Activated T-cell treated with anti-CD3 and anti-CD28 coated beads for 24 hours (primary cell): Measurements from ENCODE around the gene MRTFB.
"Not testable (repeated sequence)": the region's sequence is repeated elsewhere in the genome, so short reads cannot be mapped to it uniquely, and the experiment has no call there.

Source experiments
- DNase-seq: peaks from one replicate; pipeline ENCODE4 v3.0.0-alpha.2; 2020; ENCODE audit warnings: low read depth

Gene MRTFB

DNA sequence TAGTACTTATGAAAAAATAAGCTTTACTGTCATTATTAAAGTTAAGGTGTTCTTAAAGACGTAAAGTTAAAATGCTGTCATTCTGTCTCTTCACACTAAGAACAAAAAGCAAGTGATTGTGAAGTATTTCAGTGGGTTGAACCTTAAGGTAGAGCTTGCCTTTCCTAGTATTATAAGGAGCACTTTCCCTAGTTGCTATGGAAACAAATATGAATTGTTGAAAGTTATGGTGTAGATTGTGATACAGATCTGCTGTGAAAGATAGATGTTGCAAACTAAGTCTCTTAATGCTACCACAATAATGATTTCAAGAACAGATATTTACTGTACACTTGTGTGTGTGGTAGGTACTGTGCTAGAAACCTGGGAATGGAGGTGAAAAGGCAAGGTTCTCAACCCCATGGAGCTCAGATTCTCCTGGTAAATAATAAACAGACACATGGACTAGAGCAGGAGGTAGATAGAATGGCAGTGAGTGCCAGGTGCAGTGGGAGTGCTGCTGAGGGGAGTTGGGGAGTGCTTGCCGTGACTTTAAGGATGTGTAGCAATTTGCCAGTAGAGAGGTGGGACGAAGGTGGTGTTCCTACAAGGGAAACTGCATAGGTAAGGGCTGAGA, 34.7 kb downstream of the MRTFB start:
- DNase-seq, result no peak

DNA sequence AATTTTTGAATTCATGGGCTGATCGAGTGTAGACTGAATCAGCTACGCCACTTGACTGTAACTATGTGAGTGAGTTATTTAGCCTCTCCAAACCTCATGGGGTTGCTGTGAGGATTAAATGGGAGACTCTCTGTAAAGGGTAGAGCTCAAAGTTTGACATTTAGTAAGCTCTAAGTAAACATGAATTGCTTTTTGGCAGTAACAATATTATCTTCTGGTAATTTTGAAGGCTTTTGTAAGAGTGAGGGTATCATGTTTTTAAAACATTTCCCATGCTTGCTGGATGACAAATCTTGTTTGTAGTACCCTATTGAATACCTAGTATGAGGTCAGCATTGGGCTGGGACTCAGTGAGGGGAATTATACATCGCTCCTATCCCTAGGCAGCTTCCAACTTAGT, 35.3 kb downstream of the MRTFB start:
- DNase-seq, result no peak

- DNase-seq, result no peak
Measured at GRCh38 chr16:14106961-14107360, 35.8 kb downstream of the MRTFB start.

GRCh38 chr16:14109077-14109775, 38.1 kb downstream of the MRTFB start:
- DNase-seq, result no peak

GRCh38 chr16:14109782-14110727, 38.9 kb downstream of the MRTFB start:
- no peak for DNase-seq

DNA sequence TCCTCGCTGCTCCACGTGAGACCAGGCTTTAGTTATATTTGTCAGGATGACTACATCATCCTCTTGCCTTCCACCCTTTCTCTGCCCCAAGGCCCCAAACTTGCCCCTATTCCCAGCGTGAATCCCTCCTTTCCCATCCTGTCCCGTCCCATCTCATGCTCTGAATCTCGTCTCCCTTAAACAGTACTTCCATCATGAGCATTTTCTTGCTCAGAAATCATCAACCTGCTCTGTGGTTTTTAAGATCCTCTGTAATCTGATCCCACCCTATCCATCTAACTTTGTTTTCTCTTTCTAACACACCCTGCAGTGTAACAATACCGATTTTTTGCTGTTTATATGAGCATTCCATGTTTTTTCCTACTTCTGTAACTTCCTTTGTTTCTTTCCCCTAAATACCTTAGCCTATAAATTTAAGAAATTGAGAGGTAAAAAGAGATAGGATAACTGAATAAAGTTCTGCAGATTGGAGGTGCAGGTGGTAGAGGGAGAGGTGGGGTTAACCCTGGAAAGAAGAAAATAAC, 39.7 kb downstream of the MRTFB start:
- no peak for DNase-seq

GRCh38 chr16:14111713-14112538, 40.8 kb downstream of the MRTFB start:
- no peak for DNase-seq

DNA sequence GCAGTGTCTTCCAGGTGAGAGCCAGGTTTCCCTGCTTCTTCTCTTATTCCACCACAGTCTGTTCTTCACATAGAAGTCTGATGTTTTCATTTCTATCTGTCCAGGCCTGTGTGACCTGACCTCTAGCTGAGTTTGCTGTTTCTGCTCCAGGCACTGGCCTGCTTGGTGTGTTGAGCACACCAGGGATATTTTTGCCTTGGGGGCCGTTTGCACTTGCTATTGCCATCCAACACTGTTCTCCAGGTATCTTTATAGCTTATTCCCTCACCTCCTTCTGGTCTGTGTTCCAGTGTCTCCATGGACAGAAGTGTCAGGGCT, 41.4 kb downstream of the MRTFB start:
- no peak for DNase-seq

GRCh38 chr16:14113344-14113743, 42.2 kb downstream of the MRTFB start:
- DNase-seq, result no peak

DNA sequence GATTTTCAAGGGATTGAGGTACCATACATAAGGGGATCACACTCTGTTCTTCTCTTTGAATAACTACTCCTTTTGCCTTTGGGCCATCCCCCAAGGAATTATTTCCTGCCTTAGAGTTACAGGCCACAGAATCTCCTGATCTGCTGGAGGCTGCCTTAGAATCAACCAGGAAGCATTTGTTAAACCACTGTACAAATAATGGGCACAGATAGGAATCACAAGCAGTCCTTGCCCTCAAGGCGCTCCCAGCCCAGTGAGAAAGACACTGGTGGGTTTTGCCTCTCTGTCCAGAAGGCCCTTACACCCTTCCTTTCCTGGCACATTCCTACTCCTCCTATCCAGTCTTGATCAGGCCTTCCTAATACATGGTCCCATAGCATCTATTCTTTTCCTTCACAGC, 45.9 kb downstream of the MRTFB start:
- DNase-seq, result no peak

GRCh38 chr16:14119799-14120198, 48.7 kb downstream of the MRTFB start:
- no peak for DNase-seq

DNA sequence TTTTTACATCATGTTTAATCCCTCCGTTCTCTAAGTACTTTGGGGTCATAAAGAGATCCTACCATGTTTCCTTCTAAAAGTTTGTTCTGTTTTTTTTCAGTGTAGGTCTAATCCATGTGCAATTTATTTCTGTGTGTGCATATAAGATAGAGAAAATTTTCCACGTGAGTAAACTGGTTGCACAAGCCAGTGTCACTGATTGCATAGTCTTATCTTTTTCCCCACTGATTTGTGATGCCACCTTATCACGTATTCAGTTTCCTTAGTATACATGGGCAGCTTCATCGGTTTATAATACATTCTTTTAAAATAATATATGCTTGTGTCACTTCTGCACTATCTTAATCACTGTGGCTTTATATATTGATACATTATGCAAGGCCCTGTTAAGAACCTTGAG, 49.2 kb downstream of the MRTFB start:
- no peak for DNase-seq

- no peak for DNase-seq
Measured at GRCh38 chr16:14121142-14121541, 50.0 kb downstream of the MRTFB start.

- no peak for DNase-seq
Measured at GRCh38 chr16:14121872-14122271, 50.8 kb downstream of the MRTFB start.

DNA sequence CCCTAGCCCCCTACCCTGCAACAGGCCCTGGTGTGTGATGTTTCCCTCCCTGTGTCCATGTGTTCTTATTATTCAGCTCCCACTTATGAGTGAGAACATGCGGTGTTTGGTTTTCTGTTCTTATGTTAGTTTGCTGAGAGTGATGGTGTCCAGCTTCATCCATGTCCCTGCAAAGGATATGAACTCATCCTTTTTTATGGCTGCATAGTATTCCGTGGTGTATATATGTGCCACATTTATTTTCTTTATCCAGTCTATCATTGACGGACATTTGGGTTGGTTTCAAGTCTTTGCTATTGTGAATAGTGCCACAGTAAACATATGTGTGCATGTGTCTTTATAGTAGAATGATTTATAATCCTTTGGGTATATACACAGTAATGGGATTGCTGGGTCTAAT, 51.3 kb downstream of the MRTFB start:
- DNase-seq, result not testable (repeated sequence)

- DNase-seq, result no peak
Measured at GRCh38 chr16:14125000-14125681, 54.0 kb downstream of the MRTFB start.

- DNase-seq, result no peak
Measured at GRCh38 chr16:14125708-14126107, 54.6 kb downstream of the MRTFB start.

GRCh38 chr16:14128097-14128496, 57.0 kb downstream of the MRTFB start:
- DNase-seq, result no peak

DNA sequence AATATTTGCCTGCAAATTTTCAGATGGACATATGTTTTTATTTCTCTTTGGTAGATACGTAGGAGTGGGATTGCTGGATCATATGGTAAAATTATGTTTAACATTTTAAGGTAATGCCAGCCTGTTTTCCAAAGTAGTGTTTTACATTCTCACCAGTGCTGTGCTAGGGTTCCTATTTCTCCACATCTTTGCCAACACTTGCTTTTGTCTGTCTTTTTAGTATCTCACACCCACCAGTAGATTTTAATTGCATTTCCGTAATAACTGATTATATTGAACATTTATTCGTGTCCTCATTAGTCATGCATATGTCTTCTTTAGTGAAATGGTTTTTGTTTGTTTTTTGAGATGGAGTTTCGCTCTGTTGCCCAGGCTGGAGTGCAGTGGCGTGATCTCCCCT, 58.4 kb downstream of the MRTFB start:
- DNase-seq, result no peak

DNA sequence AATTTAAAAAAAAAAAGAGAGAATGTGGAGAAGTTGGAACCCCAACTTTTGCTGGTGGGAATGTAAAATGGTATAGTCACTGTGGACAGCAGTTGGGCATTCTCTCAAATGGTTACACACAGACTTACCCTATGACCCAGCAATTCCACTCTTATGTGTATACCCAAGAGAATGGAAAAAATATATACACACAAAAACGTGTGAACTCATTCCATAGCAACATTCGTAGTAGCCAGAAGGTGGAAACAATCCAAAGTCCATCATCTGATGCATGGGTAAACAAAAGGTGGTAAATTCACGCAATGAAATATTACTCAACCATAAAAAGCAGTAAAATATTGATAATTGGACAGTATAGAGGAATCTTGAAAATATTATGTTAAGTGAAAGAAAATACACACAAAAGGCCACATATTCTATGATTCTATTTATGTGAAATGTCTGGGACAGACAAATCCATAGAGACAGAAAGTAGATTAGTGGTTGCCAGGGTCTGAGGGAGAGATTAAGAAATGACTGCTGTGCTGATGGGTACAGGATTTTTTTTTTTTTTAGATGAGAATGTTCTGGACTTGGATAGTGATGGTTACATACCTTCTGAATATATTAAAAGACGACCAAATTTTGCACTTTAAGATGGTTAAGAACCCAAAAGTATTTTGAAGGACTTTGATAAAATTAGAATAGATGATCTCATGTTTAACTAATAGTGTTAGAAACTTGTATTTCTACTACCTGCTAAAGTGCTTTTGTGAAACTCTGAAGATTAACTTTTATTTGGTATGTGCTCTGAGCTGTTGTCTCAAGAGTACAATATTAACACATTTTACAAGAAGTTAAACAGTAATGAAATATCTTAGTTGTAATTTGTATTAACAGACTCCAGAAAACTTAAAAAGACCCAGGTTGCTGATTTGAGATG, 60.9 kb downstream of the MRTFB start:
- DNase-seq, result no peak
